ENCODE results near the gene BAIAP3.

- no peak for TF ChIP-seq MYC (IDR thresholded peaks at IDR 0.05; ENCODE audit: low read depth, low read length)
- no peak for TF ChIP-seq POLR2A (IDR thresholded peaks at IDR 0.05; ENCODE audit: low read depth, low read length)
- no peak for TF ChIP-seq MAX (IDR thresholded peaks at IDR 0.05; ENCODE audit: insufficient read depth, insufficient read length)
- no peak for TF ChIP-seq CTCF (IDR thresholded peaks at IDR 0.05; ENCODE audit: extremely low read depth in 1 of 2, insufficient read depth in 1 of 2, low read depth in 1 of 2, low read length in 2 of 2)
- no peak for TF ChIP-seq POLR2AphosphoS5 (IDR thresholded peaks at IDR 0.05; ENCODE audit: insufficient read depth, low read depth, low read length)
- no peak for TF ChIP-seq EZH2 (IDR thresholded peaks at IDR 0.05; ENCODE audit: borderline replicate concordance, low read depth, low read length, severe bottlenecking)
- no peak for TF ChIP-seq GATA2 (IDR thresholded peaks at IDR 0.05; ENCODE audit: insufficient read depth, insufficient read length, low read depth, low read length)
- no peak for TF ChIP-seq FOS (IDR thresholded peaks at IDR 0.05; ENCODE audit: borderline replicate concordance, insufficient read depth, low read length)
- TF ChIP-seq JUN (IDR thresholded peaks at IDR 0.05; ENCODE audit: borderline replicate concordance, insufficient read depth, insufficient read length, low read depth), result no peak
These were observed 59.4 kb downstream of the BAIAP3 start for GRCh38 chr16:1392826-1393225.
